Fibroblast of lung (primary cell): ENCODE measurements around the gene TTBK2. TPM values are rescaled to one million over a fixed set of nuclear protein-coding genes. Genes with fewer than 3 reads are reported as not detected.

Experiments used
- DNase-seq, 2 donors: peaks; one replicate each; pipeline versions ENCODE4 v3.0.0 to v3.0.0-alpha.2; 2010; ENCODE audit warnings: low read depth in 2 of 2
- H2AFZ ChIP-seq: 2 replicates; pipeline ENCODE4 v1.5.1; 2012; ENCODE audit warnings: low read length, control low read depth, inconsistent platforms
- H3K27ac ChIP-seq: 2 replicates; pipeline ENCODE4 v1.5.1; 2011; ENCODE audit warnings: low read length, control low read depth; ENCODE audit not compliant: insufficient read depth
- H3K27me3 ChIP-seq: 2 replicates; pipeline ENCODE4 v1.5.1; 2011; ENCODE audit warnings: mild to moderate bottlenecking, low read length; ENCODE audit not compliant: control insufficient read depth, insufficient read depth
- H3K36me3 ChIP-seq: 2 replicates; pipeline ENCODE4 v1.5.1; 2011; ENCODE audit warnings: low read length; ENCODE audit not compliant: control insufficient read depth, insufficient read depth
- H3K4me1 ChIP-seq: 2 replicates; pipeline ENCODE4 v1.5.1; 2011; ENCODE audit warnings: low read length; ENCODE audit not compliant: control insufficient read depth, insufficient read depth; ENCODE audit errors: extremely low read depth
- H3K4me2 ChIP-seq: 2 replicates; pipeline ENCODE4 v1.5.1; 2011; ENCODE audit warnings: low read length, control low read depth; ENCODE audit not compliant: insufficient read depth; ENCODE audit errors: extremely low read depth
- H3K4me3 ChIP-seq, 4 experiments: fragments of 200-600 bp in 1 of 4; sonication (generic) in 1 of 4; replicated peaks in 1 of 4; 2 replicates each; pipeline ENCODE4 v1.5.1; 2011 to 2016; ENCODE audit warnings: low read length in 4 of 4, low read depth in 3 of 4, mild to moderate bottlenecking in 3 of 4, control low read depth in 2 of 4, inconsistent platforms in 1 of 4, mixed read lengths in 1 of 4; ENCODE audit not compliant: insufficient read depth in 1 of 4; ENCODE audit errors: control extremely low read depth in 1 of 4
- H3K79me2 ChIP-seq: 2 replicates; pipeline ENCODE4 v1.5.1; 2012; ENCODE audit warnings: mild to moderate bottlenecking, low read length, inconsistent platforms; ENCODE audit not compliant: control insufficient read depth, insufficient read depth
- H3K9ac ChIP-seq: 2 replicates; pipeline ENCODE4 v1.5.1; 2011; ENCODE audit warnings: mild to moderate bottlenecking, low read length, control low read depth; ENCODE audit not compliant: insufficient read depth
- H3K9me3 ChIP-seq: 2 replicates; pipeline ENCODE4 v1.5.1; 2012; ENCODE audit warnings: low read depth, low read length; ENCODE audit not compliant: control insufficient read depth, insufficient read depth
- H4K20me1 ChIP-seq: 2 replicates; pipeline ENCODE4 v1.5.1; 2011; ENCODE audit warnings: low read length; ENCODE audit not compliant: control insufficient read depth, insufficient read depth; ENCODE audit errors: extremely low read depth
- CTCF ChIP-seq, 2 donors: IDR thresholded peaks in 1 of 2; conservative IDR thresholded peaks in 1 of 2; 1 replicate in 1 of 2; 2 replicates in 1 of 2; pipeline ENCODE4 v1.5.1; 2011 to 2012; ENCODE audit warnings: low read length in 2 of 2, control low read depth in 1 of 2, inconsistent platforms in 1 of 2, low read depth in 1 of 2, mild to moderate bottlenecking in 1 of 2
- EZH2 ChIP-seq: IDR thresholded peaks from 2 replicates; pipeline ENCODE4 v1.5.1; 2012; ENCODE audit warnings: low read length, control low read depth, mild to moderate bottlenecking; ENCODE audit errors: missing control alignments
- polyA plus RNA-seq, 2 donors: library from polyadenylated mRNA; depleted of rRNA in 1 of 2; stranded (reverse) in 1 of 2; unstranded in 1 of 2; fragments of >200 nt; gene quantifications; 2 replicates each; pipeline ENCODE4 v1.2.1, GENCODE V29; 2011 to 2012; ENCODE audit warnings: missing spikeins in 1 of 2
- total RNA-seq: library from RNA; depleted of rRNA; stranded (reverse); fragments of >200 nt; gene quantifications from 2 replicates; pipeline ENCODE4 v1.2.1, GENCODE V29; 2014

Gene TTBK2
- total and polyA plus RNA-seq, 2 donors (not counting 1 experiment from before 2014, with no cell fraction given), result 5.6 to 16.2 TPM

GRCh38 chr15:42819786-42820185 is 100.8 kb downstream of the TTBK2 start:
- H3K27me3 ChIP-seq, result no peaks in the 10 kb centered on the region
- no peak for DNase-seq
- H3K27ac ChIP-seq, result no peak overlapping the region
- H3K4me1 ChIP-seq, result no peaks in the 10 kb centered on the region
- no peak overlapping the region for H3K4me3 ChIP-seq
- H4K20me1 ChIP-seq, result no peaks in the 10 kb centered on the region
- TF ChIP-seq EZH2, result no peak
- no peak for TF ChIP-seq CTCF (conservative IDR thresholded peaks at IDR 0.05 in 1 of 2, IDR thresholded peaks at IDR 0.05 in 1 of 2; ENCODE audit: low read depth in 1 of 2, low read length in 2 of 2)
- H3K9me3 ChIP-seq, result no peaks in the 10 kb centered on the region
- no peaks in the 10 kb centered on the region for H3K79me2 ChIP-seq
- H3K9ac ChIP-seq, result no peak overlapping the region
- no peaks in the 10 kb centered on the region for H3K36me3 ChIP-seq
- H2AFZ ChIP-seq, result no peak overlapping the region
- H3K4me2 ChIP-seq, result no peak overlapping the region

GRCh38 chr15:42811433-42811832 is 109.1 kb downstream of the TTBK2 start:
- H3K9me3 ChIP-seq, result no peaks in the 10 kb centered on the region
- H3K4me2 ChIP-seq, result no peak overlapping the region
- H3K27me3 ChIP-seq, result no peaks in the 10 kb centered on the region
- no peaks in the 10 kb centered on the region for H3K79me2 ChIP-seq
- TF ChIP-seq EZH2 (no peak), CTCF (conservative IDR thresholded peaks at IDR 0.05 in 1 of 2, IDR thresholded peaks at IDR 0.05 in 1 of 2; ENCODE audit: low read depth in 1 of 2, low read length in 2 of 2) (no peak)
- H3K4me1 ChIP-seq, result no peaks in the 10 kb centered on the region
- H3K4me3 ChIP-seq, result no peak overlapping the region
- H3K9ac ChIP-seq, result no peak overlapping the region
- H4K20me1 ChIP-seq, result no peaks in the 10 kb centered on the region
- no peaks in the 10 kb centered on the region for H3K36me3 ChIP-seq
- no peak overlapping the region for H2AFZ ChIP-seq
- no peak for DNase-seq
- H3K27ac ChIP-seq, result no peak overlapping the region

GRCh38 chr15:42808913-42809312 is 111.7 kb downstream of the TTBK2 start:
- Histone ChIP-seq H2AFZ (no peak overlapping the region), H3K79me2 (no peaks in the 10 kb centered on the region), H3K27ac (no peak overlapping the region), H4K20me1 (no peaks in the 10 kb centered on the region), H3K36me3 (no peaks in the 10 kb centered on the region), H3K4me3 (no peak overlapping the region), H3K4me1 (no peaks in the 10 kb centered on the region), H3K9me3 (no peaks in the 10 kb centered on the region), H3K9ac (no peak overlapping the region), H3K4me2 (no peak overlapping the region), H3K27me3 (no peaks in the 10 kb centered on the region)
- no peak for TF ChIP-seq EZH2
- no peak for TF ChIP-seq CTCF (conservative IDR thresholded peaks at IDR 0.05 in 1 of 2, IDR thresholded peaks at IDR 0.05 in 1 of 2; ENCODE audit: low read depth in 1 of 2, low read length in 2 of 2)
- DNase-seq, result no peak
